HAP-1 (cell line): ENCODE measurements around the gene COX7A1.
"Not testable (repeated sequence)": the region's sequence is repeated elsewhere in the genome, so short reads cannot be mapped to it uniquely, and the experiment has no call there.

ENCODE experiments used
- DNase-seq, 2 experiments: peaks; one replicate each; pipeline ENCODE4 v3.0.0-alpha.2; 2016 to 2020; ENCODE audit warnings: low spot score in 2 of 2
- H3K27me3 ChIP-seq: fragments of 250-450 bp; sonication (Bioruptor Pico); 2 replicates; pipeline ENCODE4 v1.5.1; 2020; ENCODE audit warnings: low read depth, mild to moderate bottlenecking, moderate library complexity
- H3K36me3 ChIP-seq: fragments of 250-450 bp; sonication (Bioruptor Pico); replicated peaks from 2 replicates; pipeline ENCODE4 v1.5.1; 2020; ENCODE audit warnings: mild to moderate bottlenecking
- H3K4me1 ChIP-seq: fragments of 250-450 bp; sonication (Bioruptor Pico); 2 replicates; pipeline ENCODE4 v1.5.1; 2020; ENCODE audit warnings: mild to moderate bottlenecking
- H3K4me3 ChIP-seq: fragments of 250-450 bp; sonication (Bioruptor Pico); 2 replicates; pipeline ENCODE4 v1.5.1; 2020; ENCODE audit warnings: mild to moderate bottlenecking, moderate library complexity
- H3K9me3 ChIP-seq: fragments of 250-450 bp; sonication (Bioruptor Pico); 2 replicates; pipeline ENCODE4 v1.5.1; 2020; ENCODE audit warnings: mild to moderate bottlenecking, moderate library complexity
- in situ Hi-C: fragments of 300-500 bp; cut with MboI; formaldehyde crosslinking; loops from 3 replicates; pipeline ENCODE4 v1.14.3; 2020; ENCODE audit warnings: low sequenced_read_pairs, inconsistent platforms, mixed read lengths

Gene COX7A1

DNA sequence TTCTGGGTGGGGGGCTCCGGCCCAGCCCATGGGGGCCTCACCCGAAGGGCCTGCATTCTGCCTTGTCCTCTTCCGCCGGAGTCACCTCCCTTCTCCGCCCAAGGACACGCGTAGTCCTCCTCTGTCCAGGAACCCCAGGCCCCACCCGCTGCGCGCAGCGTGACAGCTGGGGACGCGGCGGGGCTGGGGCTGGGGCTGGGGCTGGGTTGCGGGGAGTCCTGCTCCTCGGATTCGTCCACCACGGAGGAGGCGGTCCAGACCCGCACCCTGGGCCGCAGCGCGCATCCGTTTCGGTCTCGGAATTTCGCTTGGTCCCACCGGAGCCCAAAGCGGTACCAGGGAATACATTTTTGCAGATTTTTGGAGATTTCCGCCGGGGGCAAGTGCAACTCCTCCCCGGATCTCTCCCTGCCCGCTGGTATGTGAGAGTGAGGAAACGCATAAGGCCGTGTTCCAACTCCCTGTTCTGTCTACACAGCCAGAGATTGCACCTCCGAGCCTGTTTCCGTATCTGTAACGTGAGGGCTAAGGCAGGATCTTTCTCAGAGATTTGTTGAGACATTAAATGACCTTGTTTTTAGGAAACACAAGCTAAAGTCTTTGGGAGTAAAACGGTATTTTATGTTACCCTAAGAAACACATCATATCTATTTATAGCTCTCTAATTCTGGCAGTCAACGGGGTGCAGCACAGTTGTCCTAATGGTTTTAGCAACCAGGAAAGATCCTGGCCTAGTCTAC, at the start of gene COX7A1:
TSS of gene COX7A1 (minus strand) at position 96 of the 740 bp plus-strand sequence. CDS start at position 56, 40 bp downstream.
- no peak for DNase-seq
- Histone ChIP-seq H3K4me1 (no peaks in the 10 kb centered on the region), H3K36me3 (peaks cover 16% of the 10 kb centered on the region), H3K9me3 (no peaks in the 10 kb centered on the region), H3K27me3 (no peaks in the 10 kb centered on the region), H3K4me3 (no peak within 1 kb of the TSS)
- in situ Hi-C loops, result no loop called here

DNA sequence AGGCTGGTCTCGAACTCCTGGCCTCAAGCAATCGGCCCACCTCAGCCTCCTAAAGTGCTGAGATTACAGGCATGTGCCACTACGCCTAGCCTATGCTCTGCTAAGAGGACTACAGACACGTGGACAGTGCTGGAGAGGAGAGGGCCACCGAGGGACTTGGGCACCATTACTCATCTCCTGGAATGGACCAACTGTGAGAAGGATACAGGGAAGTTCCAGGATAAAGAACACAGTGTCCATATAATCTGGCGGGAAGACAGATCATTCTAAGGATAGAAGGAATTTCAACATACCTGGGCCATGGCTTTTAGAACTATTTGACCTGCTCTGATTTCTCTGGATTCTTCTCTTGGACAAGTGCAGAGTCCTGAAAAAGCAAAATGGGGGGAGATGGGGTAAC, 49.4 kb upstream of the COX7A1 start:
- no peaks in the 10 kb centered on the region for H3K9me3 ChIP-seq
- no peak for DNase-seq
- H3K36me3 ChIP-seq, result no peaks in the 10 kb centered on the region
- no peaks in the 10 kb centered on the region for H3K27me3 ChIP-seq
- in situ Hi-C loops, result no loop called here
- H3K4me1 ChIP-seq, result peaks cover 3% of the 10 kb centered on the region
- no peak overlapping the region for H3K4me3 ChIP-seq

GRCh38 chr19:36198119-36198518, 45.9 kb upstream of the COX7A1 start:
- Histone ChIP-seq H3K4me1 (peaks cover 3% of the 10 kb centered on the region), H3K27me3 (no peaks in the 10 kb centered on the region), H3K9me3 (no peaks in the 10 kb centered on the region), H3K36me3 (no peaks in the 10 kb centered on the region), H3K4me3 (no peak overlapping the region)
- DNase-seq, result peak; percentile 26 to 55
- in situ Hi-C loops, result no loop called here

GRCh38 chr19:36196249-36196648, 44.0 kb upstream of the COX7A1 start:
- Histone ChIP-seq H3K4me3 (no peak overlapping the region), H3K36me3 (no peaks in the 10 kb centered on the region), H3K27me3 (no peaks in the 10 kb centered on the region), H3K4me1 (peaks cover 3% of the 10 kb centered on the region), H3K9me3 (no peaks in the 10 kb centered on the region)
- in situ Hi-C loops, result no loop called here
- DNase-seq, result no peak

GRCh38 chr19:36186722-36187121, 34.5 kb upstream of the COX7A1 start:
- H3K4me1 ChIP-seq, in situ Hi-C loops, H3K9me3 ChIP-seq: not testable (repeated sequence)

GRCh38 chr19:36183245-36183628, 31.0 kb upstream of the COX7A1 start:
- Histone ChIP-seq H3K27me3 (no peaks in the 10 kb centered on the region), H3K36me3 (peaks cover 4% of the 10 kb centered on the region; the same call in 1 of the 2 replicates), H3K4me1 (peaks cover 6% of the 10 kb centered on the region; the same call in 1 of the 2 replicates), H3K9me3 (no peaks in the 10 kb centered on the region; the same call in 1 of the 2 replicates), H3K4me3 (no peak overlapping the region)
- in situ Hi-C loops, result no loop called here
- DNase-seq, result no peak

More at GRCh38 chr19:36186722-36187121, 34.5 kb upstream of the COX7A1 start:
- H3K4me3 ChIP-seq, H3K36me3 ChIP-seq, DNase-seq, H3K27me3 ChIP-seq: not testable (repeated sequence)

DNA sequence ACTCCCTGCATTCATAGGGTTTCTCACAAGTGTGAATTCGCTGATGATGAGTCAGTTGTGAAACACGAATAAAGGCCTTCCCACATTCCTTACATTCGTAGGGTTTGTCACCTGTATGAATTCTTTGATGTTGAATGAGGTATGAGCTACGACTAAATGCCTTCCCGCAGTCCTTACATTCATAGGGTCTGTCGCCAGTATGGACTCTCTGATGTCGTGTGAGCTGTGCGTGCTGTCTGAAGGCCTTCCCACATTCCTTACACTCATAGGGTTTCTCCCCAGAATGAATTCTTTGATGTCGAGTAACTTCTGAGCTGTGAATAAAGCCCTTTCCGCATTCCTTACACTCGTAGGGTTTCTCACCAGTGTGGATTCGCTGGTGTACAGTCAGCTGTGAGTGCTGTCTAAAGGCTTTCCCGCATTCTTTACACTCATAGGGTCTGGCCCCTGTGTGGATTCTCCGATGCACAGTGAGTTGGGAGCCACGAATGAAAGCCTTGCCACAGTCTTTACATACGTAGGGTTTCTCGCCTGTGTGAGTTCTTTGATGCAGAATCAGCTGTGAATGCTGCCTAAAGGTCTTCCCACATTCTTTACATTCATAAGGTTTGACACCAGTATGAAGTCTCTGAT, 30.5 kb upstream of the COX7A1 start:
- in situ Hi-C loops, result no loop called here
- Histone ChIP-seq H3K36me3 (peaks cover 4% of the 10 kb centered on the region; the same call in 1 of the 2 replicates), H3K27me3 (no peaks in the 10 kb centered on the region), H3K4me3 (no peak overlapping the region), H3K4me1 (peaks cover 6% of the 10 kb centered on the region; the same call in 1 of the 2 replicates), H3K9me3 (no peaks in the 10 kb centered on the region; the same call in 1 of the 2 replicates)
- DNase-seq, result no peak

DNA sequence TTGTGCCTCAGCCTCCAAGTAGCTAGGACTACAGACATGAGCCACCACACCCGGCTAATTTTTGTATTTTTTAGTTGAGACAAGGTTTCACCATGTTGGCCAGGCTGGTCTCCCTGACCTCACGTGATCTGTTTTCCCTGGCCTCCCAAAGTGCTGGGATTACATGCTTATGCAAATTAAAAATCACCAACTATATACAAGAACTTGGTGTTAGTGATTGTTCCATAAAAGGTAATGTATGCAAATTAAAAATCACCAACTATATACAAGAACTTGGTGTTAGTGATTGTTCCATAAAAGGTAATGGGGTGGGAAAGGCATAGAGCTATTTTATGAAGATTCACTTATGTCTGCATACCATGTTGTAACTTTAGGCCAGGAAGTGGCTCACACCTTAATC, 26.8 kb upstream of the COX7A1 start:
- H3K36me3 ChIP-seq, DNase-seq, H3K27me3 ChIP-seq, in situ Hi-C loops, H3K9me3 ChIP-seq, H3K4me1 ChIP-seq, H3K4me3 ChIP-seq: not testable (repeated sequence)

DNA sequence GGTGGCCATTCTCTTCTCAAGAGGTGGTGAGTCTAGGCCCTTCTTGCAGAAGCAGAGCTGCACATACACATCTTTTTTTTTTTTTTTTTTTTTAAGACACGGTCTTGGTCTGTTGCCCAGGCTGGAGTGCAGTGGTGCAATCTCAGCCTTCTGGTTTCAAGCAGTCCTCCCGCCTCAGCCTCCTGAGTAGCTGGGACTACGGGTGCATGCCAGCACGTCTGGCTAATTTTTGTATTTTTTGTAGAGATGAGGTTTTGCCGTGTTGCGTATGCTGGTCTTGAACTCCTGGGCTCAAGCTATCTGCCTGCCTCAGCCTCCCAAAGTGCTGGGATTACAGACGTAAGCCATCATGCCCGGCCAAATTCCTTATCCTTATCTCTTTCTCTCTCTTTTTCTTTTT, 21.6 kb upstream of the COX7A1 start:
- H3K9me3 ChIP-seq, H3K27me3 ChIP-seq, DNase-seq, H3K4me3 ChIP-seq, H3K36me3 ChIP-seq: not testable (repeated sequence)
- in situ Hi-C loops, result loop anchor here (5.0 kb wide), 1 partner anchor 47 kb away; no protein-coding TSS in a partner anchor
- peaks cover 11% of the 10 kb centered on the region for H3K4me1 ChIP-seq

- in situ Hi-C loops, result loop anchor here (5.0 kb wide), 1 partner anchor 46 kb away; no protein-coding TSS in a partner anchor
- H3K27me3 ChIP-seq, result no peaks in the 10 kb centered on the region
- H3K9me3 ChIP-seq, result 0 out of 2 replicates have a peak, but pooled peaks cover 4% of the 10 kb centered on the region
- DNase-seq, result no peak
- H3K4me1 ChIP-seq, result peaks cover 9% of the 10 kb centered on the region
- no peaks in the 10 kb centered on the region for H3K36me3 ChIP-seq
- no peak overlapping the region for H3K4me3 ChIP-seq
Observed at GRCh38 chr19:36172852-36173251, 20.6 kb upstream of the COX7A1 start.

DNA sequence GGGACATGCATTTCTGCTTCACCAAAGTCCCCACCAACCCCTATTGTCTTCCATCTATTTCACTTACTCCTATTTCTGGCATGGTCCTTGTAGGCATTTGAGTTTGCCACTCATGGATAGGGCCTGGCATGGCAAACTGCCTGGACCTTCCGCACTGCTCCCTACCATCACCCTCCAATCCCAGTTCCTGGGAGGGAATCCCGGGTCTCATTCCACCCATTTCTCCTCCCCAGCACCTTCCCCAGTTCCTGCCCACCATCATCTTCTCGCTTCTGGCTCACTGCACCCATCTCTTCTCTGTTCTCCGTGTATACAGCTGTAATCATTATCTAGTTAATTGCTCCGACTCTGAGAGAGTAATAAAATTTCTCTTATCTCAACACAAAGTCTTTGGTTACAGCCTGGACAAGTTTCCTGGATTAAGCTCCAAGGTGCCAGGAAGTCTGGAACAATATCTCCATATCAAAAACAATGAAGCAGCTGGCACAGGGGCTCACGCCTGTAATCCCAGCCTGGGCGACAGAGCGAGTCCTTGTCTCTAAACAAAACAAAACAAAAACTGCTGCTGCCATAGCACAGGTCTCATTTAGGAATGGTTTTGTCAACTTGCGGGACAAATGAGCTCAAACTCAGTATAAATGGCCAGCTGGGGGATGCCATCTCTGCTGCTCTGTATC, 17.0 kb upstream of the COX7A1 start:
- no peak overlapping the region for H3K4me3 ChIP-seq
- DNase-seq, result peak; percentile 73 to 80
- in situ Hi-C loops, result no loop called here

GRCh38 chr19:36163813-36164212, 11.6 kb upstream of the COX7A1 start:
- Histone ChIP-seq H3K27me3 (no peaks in the 10 kb centered on the region), H3K9me3 (no peaks in the 10 kb centered on the region), H3K4me1 (peaks cover under 1% of the 10 kb centered on the region; the same call in 1 of the 2 replicates), H3K36me3 (no peaks in the 10 kb centered on the region), H3K4me3 (no peak overlapping the region)
- in situ Hi-C loops, result no loop called here
- DNase-seq, result no peak

More for the DNA sequence above, 17.0 kb upstream of the COX7A1 start:
- no peaks in the 10 kb centered on the region for H3K36me3 ChIP-seq
- H3K9me3 ChIP-seq, result no peaks in the 10 kb centered on the region
- no peaks in the 10 kb centered on the region for H3K27me3 ChIP-seq
- peaks cover 9% of the 10 kb centered on the region for H3K4me1 ChIP-seq

- in situ Hi-C loops, result no loop called here
- no peak for DNase-seq
- no peaks in the 10 kb centered on the region for H3K36me3 ChIP-seq
- no peaks in the 10 kb centered on the region for H3K4me1 ChIP-seq
- H3K9me3 ChIP-seq, result no peaks in the 10 kb centered on the region
- no peaks in the 10 kb centered on the region for H3K27me3 ChIP-seq
- H3K4me3 ChIP-seq, result no peak overlapping the region
Observed at GRCh38 chr19:36160821-36161596, 8.8 kb upstream of the COX7A1 start.
